DND-41 (cell line): ENCODE measurements around the gene FAM193B.

Experiments used
- ATAC-seq: fragments of 200-7000 bp; cut with Tn5 transposase; 3 replicates; pipeline ENCODE4 v1.9.1; 2021; ENCODE audit warnings: low read depth; ENCODE audit not compliant: insufficient read depth
- DNase-seq: peaks from one replicate; pipeline ENCODE4 v3.0.0-alpha.2; 2020
- H2AFZ ChIP-seq: 2 replicates; pipeline ENCODE4 v1.6.0; 2012; ENCODE audit warnings: low read depth, low read length
- H3K27ac ChIP-seq: 2 replicates; pipeline ENCODE4 v1.5.1; 2012; ENCODE audit warnings: low read length, inconsistent platforms
- H3K27me3 ChIP-seq: fragments of 200-600 bp; sonication (generic); 2 replicates; pipeline ENCODE4 v1.6.0; 2012; ENCODE audit warnings: low read length, mild to moderate bottlenecking, inconsistent platforms; ENCODE audit not compliant: insufficient read depth, poor library complexity
- H3K36me3 ChIP-seq: 2 replicates; pipeline ENCODE4 v1.5.1; 2012; ENCODE audit warnings: low read length, inconsistent platforms; ENCODE audit not compliant: insufficient read depth
- H3K4me1 ChIP-seq: 2 replicates; pipeline ENCODE4 v1.5.1; 2012; ENCODE audit warnings: mild to moderate bottlenecking, low read length; ENCODE audit not compliant: insufficient read depth
- H3K4me2 ChIP-seq: 2 replicates; pipeline ENCODE4 v1.6.0; 2012; ENCODE audit warnings: mild to moderate bottlenecking, moderate library complexity, low read length, inconsistent platforms; ENCODE audit not compliant: insufficient read depth
- H3K4me3 ChIP-seq, 2 experiments: fragments of 200-600 bp in 1 of 2; shearing (Covaris generic) in 1 of 2; 2 replicates each; pipeline ENCODE4 v1.5.1; 2012 to 2016; ENCODE audit warnings: inconsistent platforms in 2 of 2, low read length in 2 of 2, mild to moderate bottlenecking in 2 of 2, low read depth in 1 of 2, moderate library complexity in 1 of 2
- H3K79me2 ChIP-seq: 2 replicates; pipeline ENCODE4 v1.6.0; 2012; ENCODE audit warnings: low read length, inconsistent platforms; ENCODE audit not compliant: insufficient read depth
- H3K9ac ChIP-seq: 2 replicates; pipeline ENCODE4 v1.6.0; 2012; ENCODE audit warnings: low read depth, mild to moderate bottlenecking, inconsistent platforms, low read length, moderate library complexity
- H3K9me3 ChIP-seq: 2 replicates; pipeline ENCODE4 v1.5.1; 2012; ENCODE audit warnings: low read length, moderate library complexity, mild to moderate bottlenecking, inconsistent platforms; ENCODE audit not compliant: insufficient read depth, severe bottlenecking
- H4K20me1 ChIP-seq: 2 replicates; pipeline ENCODE4 v1.6.0; 2012; ENCODE audit warnings: low read length; ENCODE audit not compliant: insufficient read depth
- EZH2 ChIP-seq: IDR thresholded peaks from 3 replicates; pipeline ENCODE4 v1.6.1; 2012; ENCODE audit warnings: borderline replicate concordance, low read depth, mild to moderate bottlenecking, moderate library complexity, low read length, inconsistent platforms; ENCODE audit not compliant: severe bottlenecking
- TF ChIP-seq, protein P1 (sequence below): IDR thresholded peaks from 2 replicates; pipeline ENCODE4 v1.5.1; 2012; ENCODE audit warnings: borderline replicate concordance, low read length, moderate library complexity, mild to moderate bottlenecking; ENCODE audit not compliant: poor library complexity, severe bottlenecking; ENCODE audit errors: extremely low read depth

The FAM193B gene

DNA sequence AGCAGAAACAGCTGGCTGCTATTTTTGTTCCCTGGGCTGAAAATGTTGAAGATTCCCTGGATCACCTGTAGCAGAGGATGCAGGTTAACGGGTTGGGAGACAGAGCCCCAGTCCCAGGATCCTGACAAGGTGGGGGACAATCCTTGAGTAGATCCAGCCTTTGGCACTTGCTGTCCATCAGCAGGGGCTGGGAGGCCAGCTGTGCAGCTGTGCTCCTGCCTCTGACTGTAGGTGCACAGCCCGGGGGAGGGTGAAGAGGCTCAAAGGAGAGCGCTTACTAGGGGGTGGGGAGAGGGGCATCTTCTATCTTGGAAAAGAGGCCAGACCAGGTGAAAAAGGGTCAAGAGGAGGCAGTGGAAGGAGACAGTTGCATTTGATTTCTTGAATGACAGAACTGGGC lies 34.1 kb downstream of the FAM193B start:
- Histone ChIP-seq H3K4me2 (peak overlapping the region; percentile 61; the same call in 1 of the 2 replicates), H3K4me1 (peaks cover 33% of the 10 kb centered on the region), H3K27ac (no peak overlapping the region), H3K27me3 (no peaks in the 10 kb centered on the region), H2AFZ (no peak overlapping the region), H3K9ac (no peak overlapping the region), H3K36me3 (peaks cover 61% of the 10 kb centered on the region), H3K79me2 (peaks cover 21% of the 10 kb centered on the region), H3K4me3 (no peak overlapping the region), H3K9me3 (no peaks in the 10 kb centered on the region), H4K20me1 (peaks cover 21% of the 10 kb centered on the region)
- ATAC-seq (no peak), DNase-seq (no peak)
- TF ChIP-seq, protein P1, sequence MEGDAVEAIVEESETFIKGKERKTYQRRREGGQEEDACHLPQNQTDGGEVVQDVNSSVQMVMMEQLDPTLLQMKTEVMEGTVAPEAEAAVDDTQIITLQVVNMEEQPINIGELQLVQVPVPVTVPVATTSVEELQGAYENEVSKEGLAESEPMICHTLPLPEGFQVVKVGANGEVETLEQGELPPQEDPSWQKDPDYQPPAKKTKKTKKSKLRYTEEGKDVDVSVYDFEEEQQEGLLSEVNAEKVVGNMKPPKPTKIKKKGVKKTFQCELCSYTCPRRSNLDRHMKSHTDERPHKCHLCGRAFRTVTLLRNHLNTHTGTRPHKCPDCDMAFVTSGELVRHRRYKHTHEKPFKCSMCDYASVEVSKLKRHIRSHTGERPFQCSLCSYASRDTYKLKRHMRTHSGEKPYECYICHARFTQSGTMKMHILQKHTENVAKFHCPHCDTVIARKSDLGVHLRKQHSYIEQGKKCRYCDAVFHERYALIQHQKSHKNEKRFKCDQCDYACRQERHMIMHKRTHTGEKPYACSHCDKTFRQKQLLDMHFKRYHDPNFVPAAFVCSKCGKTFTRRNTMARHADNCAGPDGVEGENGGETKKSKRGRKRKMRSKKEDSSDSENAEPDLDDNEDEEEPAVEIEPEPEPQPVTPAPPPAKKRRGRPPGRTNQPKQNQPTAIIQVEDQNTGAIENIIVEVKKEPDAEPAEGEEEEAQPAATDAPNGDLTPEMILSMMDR, result no peak
- TF ChIP-seq EZH2, result no peak

DNA sequence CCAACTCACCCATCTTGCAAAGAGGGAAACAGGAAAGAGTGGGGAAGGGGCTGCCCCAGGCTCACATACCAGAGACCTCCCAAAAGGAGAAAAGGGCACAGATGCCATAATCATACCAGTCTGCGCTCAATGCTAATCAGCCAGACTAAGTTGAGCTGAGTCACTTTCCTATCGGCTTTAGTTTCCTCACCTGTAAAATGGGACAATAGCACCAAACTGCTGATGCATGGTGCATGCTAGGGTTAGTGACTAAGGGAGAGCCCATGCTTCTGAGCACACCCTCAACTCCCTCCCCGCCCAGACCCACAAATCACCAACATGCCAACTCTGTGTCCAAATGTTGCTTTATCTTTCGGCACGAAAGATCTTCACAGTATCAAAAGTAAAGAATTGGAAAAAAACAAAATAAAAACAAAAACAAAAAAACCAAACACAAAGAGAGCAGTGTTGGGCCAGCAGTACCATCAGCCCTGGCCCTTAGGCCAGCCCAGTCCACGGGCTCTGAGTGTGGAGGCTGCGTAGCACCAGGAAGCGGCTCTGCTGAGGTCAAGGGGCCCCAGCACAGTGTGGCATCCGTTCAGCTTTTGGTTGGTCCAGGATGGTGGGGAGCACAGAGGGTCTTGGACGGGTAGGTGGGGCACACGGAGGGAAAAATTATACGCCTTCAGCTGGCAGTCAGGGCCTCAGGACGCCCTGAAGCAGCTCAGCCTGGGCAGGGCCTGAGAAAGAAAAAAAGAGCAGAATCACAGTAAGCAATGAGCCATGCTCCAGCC lies 34.7 kb downstream of the FAM193B start:
- Histone ChIP-seq H3K4me1 (peaks cover 39% of the 10 kb centered on the region), H3K27ac (no peak overlapping the region), H3K79me2 (peaks cover 27% of the 10 kb centered on the region), H3K9ac (0 out of 2 replicates have a peak overlapping the region, but pooled peaks have one; percentile 15), H3K36me3 (peaks cover 61% of the 10 kb centered on the region), H2AFZ (no peak overlapping the region), H3K27me3 (no peaks in the 10 kb centered on the region), H3K4me2 (peak overlapping the region; percentile 61), H3K9me3 (no peaks in the 10 kb centered on the region), H4K20me1 (peaks cover 22% of the 10 kb centered on the region), H3K4me3 (peak overlapping the region in 1 of 2 experiments; percentile 30; a peak in 2 of 4 replicates)
- DNase-seq, result no peak
- TF ChIP-seq EZH2, result no peak
- TF ChIP-seq, protein P1, result no peak
- no peak for ATAC-seq

DNA sequence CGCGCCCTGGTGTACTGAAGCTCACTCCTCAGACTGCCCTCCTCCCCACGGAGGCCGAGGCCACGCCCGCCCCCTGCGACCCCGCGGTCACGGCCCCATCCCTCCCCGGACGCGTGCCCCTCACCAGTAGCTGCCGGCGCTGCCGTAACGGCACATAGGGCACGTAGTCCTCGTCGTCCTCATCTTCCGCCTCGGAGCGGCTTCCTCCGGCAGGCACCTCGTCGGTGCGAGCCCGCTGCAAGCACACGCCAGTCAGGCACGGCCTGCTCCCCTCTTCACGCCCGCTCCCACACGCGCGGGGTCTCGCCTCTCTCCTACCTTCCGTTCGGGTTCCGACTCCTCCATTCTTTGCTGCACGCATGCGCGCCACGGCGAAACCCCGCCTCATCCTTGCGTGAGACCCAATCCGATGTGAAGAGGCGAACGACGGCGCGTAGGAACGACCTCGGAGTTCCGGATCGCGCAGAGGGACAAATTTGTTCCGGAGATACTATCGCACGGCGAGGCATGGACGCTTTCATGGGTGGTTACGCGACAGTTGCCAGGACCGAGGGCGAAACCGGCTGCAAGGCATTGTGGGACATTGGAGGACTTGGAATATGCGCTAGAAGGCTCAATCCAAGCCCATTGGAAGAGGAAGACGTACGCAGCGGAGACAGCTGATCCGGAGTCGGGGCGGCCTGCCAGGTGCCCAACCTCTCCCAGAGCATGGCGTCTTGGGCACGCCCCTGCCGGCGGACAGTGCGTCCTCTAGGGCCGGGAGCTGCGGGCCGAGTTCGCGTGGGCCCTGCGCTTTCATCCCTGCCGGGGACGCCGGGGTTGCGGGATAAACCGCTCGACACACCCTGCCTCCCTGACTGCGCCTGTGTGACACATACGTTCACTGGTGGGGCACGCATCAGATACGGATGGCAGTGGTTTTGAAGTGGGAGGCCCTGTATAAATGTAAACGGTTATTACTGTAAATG lies 37.5 kb downstream of the FAM193B start, which contains the start of gene DDX41:
TSS of gene DDX41 (minus strand) at position 361 of the 968 bp plus-strand sequence. CDS start at position 345, 16 bp downstream.
- Histone ChIP-seq H3K9me3 (no peaks in the 10 kb centered on the region), H3K36me3 (peaks cover 70% of the 10 kb centered on the region), H4K20me1 (peaks cover 24% of the 10 kb centered on the region), H3K27me3 (no peaks in the 10 kb centered on the region), H3K4me2 (peak within 1 kb of the TSS; percentile 88), H3K4me1 (peaks cover 47% of the 10 kb centered on the region), H3K79me2 (peaks cover 36% of the 10 kb centered on the region), H3K4me3 (peak within 1 kb of the TSS; percentile 60 to 77), H2AFZ (peak within 1 kb of the TSS; percentile 94), H3K9ac (peak within 1 kb of the TSS; percentile 66), H3K27ac (peak within 1 kb of the TSS; percentile 83)
- ATAC-seq, result peak; percentile 86
- no peak for TF ChIP-seq EZH2
- TF ChIP-seq, protein P1, result peak; percentile 9
- DNase-seq, result peak; percentile 96
